Inflammatory macrophage treated with lipopolysaccharide for 4 hours (primary cell): ENCODE results near the gene PPP1R9B.
A peak's percentile ranks its signal among the peaks of the same experiment; 100 is the strongest.

Experiments used
- DNase-seq: peaks from one replicate; pipeline ENCODE4 v3.0.0-alpha.2; 2020

PPP1R9B gene

DNA sequence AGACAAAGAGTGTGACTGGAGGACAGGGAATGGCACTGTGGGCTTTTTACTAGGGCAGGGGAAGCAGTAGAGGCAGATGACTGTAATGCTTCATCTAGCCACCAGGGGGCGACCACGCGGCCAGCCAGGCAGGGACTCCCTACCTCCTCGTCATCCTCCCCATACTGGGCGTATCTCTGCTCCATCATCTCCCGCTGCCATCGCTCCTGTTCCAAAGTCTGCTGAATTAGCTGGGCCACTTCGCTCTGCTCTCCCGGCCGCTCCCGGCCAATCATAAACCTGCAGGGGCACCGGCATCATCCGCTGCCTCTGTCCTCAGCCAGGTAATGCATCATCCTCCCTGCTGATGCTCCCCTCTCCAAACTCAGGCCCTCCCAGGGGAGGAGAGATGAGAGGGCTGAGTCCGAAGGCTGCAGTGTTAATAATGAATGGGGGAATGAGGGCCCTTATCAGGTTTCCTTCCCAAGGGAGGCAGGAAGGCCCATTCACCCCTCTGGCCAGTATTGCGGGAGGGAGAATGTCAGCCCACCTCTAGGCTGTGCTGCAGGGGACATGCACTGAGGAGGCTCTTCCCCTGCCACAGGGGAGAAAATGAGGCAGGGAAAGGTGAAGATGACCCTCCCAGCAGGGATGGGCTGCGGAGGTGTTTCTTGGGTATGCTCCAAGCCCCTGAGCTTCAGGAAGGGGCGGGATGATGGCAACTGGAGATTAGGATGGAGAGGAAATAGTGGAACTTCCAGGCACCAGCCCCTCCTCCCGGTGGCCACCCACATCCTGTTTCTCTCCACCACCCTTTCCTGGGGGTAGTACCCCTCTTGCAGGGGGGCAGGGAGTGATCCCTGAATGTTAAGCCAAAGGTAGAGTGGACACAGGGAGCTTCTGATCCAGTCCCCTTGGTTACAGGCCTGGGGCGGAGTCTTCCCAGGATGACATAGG is 10.3 kb downstream of the PPP1R9B start:
- peak; percentile 74 for DNase-seq

DNA sequence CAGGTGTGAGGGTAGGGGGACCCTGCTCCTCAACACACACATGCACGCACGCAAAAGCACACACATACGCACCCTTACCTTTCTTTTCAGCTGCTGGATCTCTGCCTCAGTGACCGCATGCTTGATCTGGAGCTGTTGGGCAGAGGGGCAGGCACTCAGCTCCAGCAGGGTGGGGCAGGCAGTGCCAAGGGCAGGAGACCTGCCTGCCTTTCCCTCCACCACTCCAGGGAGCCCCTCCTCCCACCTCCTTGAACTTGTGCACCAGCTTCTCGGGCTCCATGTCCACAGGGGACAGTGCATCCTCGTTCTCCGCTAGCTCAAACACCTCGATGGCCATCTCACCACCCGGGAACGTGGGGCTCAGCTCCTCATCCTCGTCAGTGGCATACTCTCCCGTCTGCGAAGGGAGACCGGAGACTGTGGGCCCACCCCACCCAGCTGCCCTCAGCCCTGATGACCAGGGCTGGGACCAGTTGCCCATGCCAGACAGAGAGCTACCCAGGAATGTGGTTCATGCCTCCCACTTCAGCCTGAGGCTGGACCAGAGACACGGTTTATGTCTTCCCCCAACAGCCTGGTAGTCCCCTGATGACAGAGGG is 11.2 kb downstream of the PPP1R9B start:
- DNase-seq, result no peak

DNA sequence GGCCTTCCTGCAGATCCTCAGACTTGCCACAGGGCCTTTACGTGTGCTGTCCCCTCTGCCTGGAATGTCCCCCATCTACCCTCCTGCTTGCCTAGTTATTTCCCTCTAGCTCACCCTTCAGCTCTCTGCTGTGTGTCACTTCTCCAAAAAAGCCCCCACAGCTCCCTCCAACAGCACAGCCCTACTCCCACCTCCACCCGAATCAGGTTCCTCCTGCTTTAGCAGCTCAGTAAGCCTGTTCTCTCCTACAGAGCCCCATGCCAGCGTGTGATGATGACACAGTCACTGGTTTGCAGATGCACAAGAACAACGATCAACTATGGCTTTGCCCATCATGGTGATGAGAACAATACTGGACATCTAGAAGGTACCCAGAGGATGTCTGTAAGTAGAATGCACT is 13.4 kb downstream of the PPP1R9B start:
- DNase-seq, result peak; percentile 56

DNA sequence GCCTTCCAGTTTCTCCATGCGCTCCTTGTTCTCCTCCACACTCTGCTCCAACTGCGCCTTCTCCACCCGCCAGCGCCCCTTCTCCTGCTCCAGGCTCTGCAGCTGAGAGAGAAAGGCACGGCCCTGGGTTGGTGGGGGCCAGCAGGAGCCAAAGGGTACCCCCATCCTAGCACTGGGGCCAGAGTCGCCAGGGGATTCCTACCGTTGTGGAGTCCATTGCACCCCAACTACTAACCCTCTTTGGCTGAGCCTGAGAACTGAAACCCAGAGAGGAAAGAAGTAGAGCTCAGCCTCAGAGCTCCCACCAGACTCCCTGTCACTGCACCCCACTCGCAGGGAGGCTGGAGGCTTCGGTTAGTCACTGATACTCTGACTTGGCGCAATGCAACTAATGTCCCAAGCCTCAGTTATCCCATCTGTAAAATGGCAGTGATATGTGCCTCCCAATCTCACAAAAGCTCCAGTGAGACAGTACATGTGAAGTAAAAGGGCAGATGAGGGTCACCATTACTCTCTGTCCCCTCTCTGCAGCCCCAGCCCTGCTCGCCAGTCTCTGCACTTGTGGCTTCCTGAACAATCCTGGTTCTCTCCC is 14.3 kb downstream of the PPP1R9B start:
- DNase-seq, result no peak

DNA sequence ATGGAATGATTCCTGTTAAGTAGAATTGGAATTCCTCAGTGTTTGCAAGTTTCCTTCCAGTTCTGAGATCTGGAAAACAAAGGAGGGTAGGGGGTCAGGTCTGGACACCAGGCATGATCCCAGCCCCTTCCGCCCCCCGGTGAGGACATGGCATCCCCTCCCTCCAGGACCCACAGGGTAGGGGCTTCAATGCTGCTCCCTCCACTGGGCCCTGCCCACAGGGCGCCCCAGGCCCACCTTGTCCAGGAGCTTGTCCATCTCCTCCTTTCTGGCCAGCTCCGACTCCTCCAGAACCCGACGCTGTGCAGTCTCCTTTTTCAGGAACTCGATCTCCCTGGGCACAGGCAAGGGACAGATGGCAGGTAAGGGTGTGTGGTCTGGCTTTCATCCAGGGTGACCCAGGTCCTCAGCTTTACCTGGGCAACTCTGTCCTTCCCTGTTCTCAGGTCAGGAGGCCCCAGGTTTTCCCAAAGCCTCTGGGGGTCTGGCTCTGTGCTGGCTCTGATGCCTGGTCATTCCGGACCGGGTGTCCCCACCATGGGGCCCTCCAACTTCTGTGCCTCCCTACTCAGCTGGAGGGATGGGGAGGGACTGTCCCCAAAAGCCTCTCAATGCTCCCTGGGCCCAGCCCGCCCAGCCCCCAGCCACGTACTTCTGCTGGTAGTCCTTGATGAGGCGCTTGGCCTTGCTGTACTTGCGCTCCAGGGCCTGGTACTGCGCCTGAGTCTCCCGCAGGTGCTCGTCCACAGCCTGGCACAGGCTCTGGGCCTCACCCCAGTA is 15.0 kb downstream of the PPP1R9B start:
- DNase-seq, result no peak

DNA sequence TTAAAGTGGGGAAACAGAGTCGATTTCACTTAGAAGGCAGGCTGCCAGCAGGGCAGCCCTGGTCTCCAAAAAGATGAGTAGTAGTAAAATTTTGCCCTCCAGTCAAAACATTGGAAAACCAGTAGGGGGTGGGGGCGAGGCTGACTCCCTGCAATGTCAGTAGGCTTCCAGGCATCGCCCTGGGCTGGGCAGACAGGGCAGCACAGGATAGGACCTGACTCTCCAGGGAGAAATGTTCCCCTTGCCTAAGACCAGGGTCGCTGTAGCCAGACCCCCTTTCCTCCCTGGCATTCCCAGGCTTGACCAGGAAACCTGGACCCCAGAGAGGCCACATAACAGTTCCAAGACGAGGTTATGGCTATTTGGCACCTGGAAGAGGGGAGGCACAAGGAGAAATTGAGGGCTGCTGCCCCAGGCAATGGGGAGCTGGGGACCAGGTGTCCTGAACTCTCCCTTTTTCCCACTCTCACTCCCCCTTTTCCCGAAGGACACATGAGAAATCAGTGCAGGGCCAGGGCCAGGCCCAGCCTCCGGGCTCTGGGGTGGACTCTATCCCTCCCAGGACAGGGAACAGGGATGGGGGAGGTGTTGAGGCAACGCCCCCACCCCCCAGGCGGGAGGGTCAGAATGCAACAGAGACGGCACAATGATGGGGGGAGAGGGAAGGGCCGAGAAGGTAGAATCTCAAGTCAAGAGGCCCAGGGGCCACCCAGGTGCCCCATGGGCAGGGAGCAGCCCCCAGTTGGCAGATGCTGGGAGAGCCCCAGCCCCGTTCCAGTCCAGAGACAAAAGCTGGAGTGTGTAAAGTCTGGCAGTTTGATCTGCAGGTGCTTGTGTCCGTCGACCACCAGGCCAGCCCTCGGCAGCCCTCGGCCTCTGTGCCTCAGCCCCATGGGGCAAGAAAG is 16.0 kb downstream of the PPP1R9B start:
- no peak for DNase-seq

DNA sequence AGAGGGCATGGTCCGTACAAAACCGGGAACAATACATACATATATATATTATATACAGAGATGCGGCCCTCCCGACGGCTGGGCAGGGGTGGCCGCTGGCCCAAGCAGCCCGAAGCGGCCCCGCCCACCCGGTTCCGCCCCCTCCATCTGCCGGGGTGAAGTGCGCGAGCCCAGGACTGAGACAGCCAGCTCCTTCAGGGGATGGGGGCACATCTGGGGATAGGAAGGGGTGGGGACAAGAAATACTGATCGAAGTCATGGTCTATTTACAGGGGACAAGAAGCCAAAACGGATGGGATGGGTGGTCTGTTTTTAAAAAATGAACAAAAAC is 16.7 kb downstream of the PPP1R9B start:
- DNase-seq, result no peak

DNA sequence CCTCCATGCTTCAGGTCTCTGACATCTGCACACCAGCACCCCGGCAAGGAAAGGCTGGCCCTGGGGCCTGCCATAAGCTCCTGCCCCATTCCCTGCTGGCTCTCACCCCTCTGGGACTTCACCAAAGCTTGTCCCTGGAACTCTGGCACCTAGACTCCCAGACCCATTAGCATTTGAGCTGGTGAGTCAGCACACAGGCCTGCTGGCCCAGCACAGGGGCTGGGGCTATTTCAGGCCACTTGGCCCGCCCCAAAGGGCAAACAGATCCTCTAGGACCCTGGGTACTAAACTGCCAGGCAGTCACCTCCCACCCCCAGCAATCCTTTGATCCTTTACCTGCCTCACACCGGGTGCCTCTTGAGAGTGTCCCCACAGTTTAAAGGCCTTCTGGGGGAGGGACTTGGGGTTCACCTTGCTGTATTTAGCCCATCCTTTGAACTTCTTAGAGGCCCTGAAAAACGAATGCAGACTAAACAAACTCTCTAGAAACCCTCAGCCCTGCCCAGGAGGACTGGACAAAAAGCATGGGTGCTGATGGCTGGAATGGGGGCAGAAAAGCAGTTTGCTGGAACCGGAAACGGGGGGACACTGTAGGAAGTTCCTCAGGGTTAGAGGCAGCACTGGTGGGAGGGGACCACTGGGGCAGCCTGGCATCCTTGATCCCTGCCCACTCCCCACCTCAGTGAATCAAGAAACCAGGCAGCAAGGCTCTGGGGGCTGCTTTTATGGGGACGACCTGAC is 17.3 kb downstream of the PPP1R9B start:
- DNase-seq, result no peak

DNA sequence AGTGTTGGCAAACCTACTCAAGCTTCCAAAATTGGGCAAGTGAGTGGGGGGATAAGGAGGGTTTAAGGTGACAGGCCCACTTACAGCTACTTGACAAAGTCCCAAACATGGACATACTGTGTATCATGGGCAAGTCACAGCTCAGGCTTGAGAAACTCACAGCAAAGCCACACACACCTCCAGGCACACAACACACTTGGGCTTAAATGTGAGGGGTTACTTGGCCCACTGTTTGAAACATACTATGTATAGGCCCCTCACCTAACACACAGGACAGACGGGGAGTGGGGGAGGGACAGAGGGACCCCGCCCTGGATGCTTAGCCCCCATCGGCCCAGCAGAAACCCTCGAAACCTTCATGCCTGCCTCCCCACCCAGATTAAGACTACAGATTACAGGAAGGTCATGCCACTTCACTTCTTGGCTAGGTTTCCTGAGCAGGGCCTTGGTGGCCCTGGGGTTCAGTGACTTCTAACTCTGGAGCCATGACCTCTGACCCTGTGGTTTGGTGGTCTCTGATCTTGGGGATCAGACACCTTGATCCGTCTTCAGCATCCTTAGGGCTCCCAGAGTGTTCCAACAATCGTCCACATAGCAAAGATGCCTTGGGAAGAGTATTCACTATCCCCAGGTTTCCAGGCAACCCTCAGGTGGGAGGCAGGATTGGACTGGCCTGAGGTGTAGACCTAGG is 18.2 kb downstream of the PPP1R9B start:
- DNase-seq, result no peak

DNA sequence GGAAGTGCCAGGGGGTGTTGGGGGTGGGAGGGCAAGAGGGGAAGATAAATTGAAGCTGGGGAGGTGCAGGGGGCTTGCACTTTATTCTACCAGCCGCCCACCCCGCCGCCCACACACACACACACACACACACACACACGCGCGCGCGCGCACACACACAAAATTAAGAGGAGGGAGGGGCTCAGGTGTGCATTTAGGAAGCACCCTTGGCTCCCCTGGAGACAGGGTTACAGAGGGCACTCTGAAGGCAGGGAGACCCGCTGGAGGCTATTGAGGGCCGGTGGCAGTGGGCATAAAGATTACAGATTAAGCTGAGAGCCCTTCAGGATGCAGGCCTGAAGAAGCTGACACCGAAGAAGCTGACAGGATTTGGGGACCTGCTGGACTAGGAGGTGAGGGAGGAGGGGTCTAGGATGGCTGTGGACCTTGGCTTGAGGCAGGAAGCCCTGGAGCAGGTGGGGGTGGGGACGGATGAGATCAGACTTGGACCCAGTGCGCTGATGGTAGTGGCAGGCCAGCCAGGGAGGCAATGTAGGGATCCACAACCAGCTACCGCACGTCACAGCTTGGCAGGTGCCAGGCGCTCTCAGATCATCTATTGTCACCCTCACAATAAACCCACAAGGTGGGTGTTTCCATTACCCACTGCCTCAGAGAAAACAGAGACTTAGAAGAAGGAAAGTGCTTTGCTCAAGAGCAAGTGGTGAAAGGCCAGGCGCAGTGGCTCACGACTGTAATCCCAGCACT is 19.7 kb downstream of the PPP1R9B start:
- DNase-seq, result no peak

DNA sequence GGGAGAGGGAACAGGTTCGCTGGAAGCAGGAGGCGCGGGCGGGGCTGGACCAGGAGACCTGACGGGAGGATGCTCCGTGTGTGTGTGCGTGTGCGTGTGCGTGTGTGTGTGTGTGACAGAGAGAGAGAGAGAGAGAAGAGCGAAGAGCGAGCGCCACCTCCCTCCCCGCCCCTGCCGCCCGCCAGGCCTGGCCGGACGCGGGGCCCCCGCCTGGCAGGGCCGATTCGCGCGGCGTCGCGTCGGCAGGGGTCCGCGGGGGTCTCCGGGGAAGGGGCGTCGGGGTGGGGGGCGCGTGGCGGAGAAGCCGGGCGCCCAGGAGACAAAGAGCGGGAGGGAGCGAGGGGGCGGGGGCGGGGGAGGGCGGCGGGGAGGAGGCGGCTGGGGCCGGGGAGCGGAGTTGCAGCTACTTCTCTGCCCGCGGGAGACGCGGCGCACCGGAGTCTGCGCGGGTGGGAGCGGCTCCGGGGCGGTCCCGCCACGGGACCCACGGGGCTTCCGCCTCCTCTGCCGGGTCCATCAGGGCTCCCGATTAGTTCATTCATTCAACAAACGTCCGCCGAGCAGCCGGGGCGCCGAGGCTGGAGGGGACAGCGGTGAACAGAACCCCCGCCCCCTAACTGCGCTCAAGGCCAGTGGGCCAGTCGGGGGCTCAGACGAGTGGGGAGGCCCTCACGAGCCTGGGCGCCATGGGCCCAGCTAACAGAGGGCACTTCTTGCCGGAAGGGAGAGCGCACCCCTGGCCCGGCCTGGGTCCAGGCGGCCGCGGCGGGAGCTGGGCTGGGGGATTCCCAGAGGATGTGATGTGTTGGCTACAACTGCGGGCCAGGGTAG is 20.5 kb downstream of the PPP1R9B start, which contains the start of gene SAMD14:
SAMD14 (minus strand) TSS at position 433 of the 831 bp plus-strand sequence. CDS start 5,201 bp downstream, outside the sequence.
- peak; percentile 40 for DNase-seq

DNA sequence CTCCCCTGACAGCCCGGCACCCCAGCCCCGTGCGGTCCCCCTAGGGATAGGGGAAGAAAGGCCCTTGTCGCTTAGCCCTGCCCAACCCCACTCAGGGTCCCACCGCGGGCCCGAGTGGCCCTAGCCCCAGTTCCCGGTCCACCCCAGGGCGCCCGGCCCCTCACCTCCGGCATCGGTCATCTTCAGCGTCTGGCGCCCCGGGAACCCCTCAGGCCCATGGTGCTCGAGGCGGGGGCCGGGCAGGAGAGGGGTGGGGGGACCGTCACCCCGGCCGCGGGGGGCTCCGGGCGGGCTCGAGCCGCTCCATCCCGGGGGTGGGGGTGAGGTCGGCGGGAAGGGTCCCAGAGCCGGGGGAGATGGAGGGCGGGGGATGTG is 21.1 kb downstream of the PPP1R9B start:
- DNase-seq, result no peak

DNA sequence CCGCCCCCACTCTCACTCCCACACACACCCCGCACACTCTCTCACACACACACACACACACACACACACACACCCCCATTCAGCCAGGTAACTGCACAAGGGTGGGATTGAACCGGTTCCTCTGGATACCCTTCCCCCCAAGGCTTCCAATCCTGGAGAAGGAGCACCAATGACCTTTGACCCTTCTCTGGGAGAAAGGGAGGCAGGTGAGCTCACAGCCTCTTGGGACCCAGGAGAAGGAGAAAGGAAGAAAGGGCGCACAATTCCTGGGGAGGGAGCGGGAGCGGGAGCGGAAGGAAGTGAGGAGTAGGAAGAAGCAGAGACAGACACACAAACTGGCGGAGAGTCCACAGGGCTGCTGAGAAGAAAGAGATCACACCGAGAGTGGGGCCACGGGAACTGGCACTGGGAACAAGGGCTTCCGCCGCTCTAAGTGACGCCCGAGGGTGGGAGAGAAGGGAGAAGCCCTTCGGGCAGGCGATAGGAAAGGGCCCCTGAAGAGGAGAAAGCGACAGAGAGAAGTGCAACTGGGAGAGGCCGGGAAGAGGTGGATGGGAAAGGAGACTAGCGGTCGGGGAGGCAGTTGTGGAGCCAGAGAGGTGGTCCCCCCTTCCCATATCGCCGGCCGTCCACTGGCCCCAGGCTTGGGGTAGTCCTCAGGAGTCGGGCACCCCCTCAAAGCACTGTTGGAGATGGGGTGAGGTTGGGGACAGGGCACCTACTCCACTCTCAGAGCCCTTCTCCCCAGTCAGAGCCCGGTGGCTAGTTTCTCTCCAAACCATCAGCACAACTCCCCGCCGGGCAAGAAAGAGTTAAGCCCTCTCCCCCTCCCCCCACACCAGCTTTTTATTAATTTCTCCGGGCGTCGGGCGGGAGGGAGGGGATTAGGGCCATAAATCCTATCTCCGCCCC is 21.8 kb downstream of the PPP1R9B start:
- peak; percentile 15 for DNase-seq

DNA sequence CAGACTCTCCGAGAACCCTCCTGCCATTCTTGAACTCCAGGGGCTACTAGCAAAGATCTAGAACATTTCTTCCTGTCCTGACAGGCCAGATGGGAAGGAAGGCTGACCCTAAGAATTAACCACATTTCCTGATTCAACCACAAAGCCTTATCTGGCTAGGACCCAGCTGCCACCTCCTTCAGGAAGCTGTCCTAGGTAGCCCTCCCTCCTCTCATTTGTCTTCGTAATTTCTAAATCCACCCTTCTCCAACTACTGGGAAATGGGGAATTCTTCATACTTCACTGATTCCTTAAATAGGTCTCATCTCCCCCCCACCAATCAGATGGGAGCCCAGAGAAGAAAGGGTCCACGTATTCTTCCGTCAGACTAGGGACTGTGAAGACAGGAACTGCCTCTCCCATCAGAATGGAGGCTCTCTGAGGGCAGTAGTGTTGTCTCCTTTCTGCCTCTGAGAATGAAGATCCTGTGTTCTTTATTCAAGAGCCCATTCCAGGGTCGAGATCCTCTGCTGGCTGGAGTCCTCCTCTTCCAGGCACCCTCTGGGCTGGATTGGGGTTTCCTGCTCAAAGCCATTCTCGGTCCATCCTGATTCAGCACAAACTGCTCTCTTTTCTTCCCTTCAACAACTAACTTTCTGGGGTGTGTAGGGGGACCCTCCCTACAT is 22.6 kb downstream of the PPP1R9B start:
- DNase-seq, result no peak

DNA sequence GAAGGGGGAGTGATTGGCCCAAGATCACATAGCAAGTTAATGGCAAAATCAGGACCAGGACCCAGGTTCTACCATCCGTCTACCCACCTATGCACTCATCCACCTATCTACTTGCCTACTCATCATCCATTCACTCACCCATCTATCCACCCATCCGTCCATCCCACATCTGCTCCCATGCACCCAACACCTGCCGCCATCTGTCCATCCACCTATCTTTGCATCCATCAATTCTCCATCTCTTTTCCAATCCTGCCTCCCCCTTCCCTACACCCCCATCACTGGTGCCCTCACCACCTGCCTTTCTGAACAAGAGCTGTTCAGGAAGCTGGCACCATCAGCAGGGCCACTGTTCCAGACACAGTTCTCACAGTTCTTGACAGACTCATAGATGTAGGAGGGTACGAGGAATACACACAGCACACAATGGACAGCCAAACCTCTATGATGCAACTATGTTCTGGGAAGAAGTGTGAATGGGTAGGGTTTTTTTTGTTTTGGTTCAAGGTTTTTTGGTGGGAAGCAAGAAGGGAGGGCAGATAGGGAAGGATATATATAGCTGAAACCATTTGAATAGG is 25.0 kb downstream of the PPP1R9B start:
- DNase-seq, result no peak

DNA sequence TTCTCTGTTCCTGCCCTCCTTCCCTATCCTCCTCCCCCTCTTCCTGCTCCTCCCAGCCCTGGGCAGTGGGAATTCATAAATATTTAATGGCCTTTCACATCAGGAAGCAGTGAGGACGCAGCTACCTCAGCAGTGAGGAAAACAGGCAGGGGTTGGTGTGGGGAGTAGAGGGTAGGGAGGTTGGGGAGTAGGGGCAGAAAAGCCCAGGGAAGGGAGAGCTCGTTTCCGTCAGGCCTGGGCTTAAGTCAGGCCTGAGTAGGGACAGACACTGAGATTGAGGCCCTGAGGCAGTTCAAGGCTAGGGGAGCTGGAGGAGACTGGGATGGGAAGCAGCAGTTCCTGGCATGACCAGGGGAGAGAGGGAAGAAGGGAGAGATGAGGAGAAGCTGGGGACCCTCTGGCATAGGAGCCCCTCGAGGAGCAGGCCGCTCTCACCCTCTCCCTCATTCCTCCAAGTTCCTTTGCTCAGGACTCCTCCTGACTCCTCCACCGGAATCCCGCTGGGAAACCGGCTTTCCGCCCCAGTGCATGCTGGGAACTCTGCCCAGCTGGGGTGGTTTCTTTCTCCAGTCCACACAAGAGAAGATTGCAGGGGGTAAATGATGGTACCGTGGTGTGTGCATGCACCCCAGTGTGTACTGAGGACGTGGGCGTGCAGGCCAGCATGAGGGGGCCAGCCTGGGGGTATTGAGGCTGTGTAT is 26.7 kb downstream of the PPP1R9B start:
- DNase-seq, result no peak
